GM18499 (cell line): ENCODE data around the gene SHOC1.
"Not testable (repeated sequence)": the region's sequence is repeated elsewhere in the genome, so short reads cannot be mapped to it uniquely, and the experiment has no call there.

Experiments used
- ATAC-seq: cut with Tn5 transposase; IDR thresholded peaks from one replicate; pipeline ENCODE4 v1.9.1; 2021; ENCODE audit warnings: moderate number of reproducible peaks; ENCODE audit not compliant: insufficient read depth, unreplicated experiment

SHOC1 gene

GRCh38 chr9:111794835-111795556 lies at the start of gene SHOC1:
SHOC1 (minus strand) TSS chr9:111794937; CDS start chr9:111791418, 3,519 bp downstream.
- ATAC-seq: no peak

GRCh38 chr9:111843971-111844370 lies 49.2 kb upstream of the SHOC1 start:
- ATAC-seq: no peak

- ATAC-seq: no peak
These were observed 47.6 kb upstream of the SHOC1 start for GRCh38 chr9:111842313-111842712.

- no peak for ATAC-seq
These were observed 45.7 kb upstream of the SHOC1 start for GRCh38 chr9:111840442-111840841.

GRCh38 chr9:111839987-111840386 lies 45.2 kb upstream of the SHOC1 start:
- no peak for ATAC-seq

GRCh38 chr9:111839387-111839786 lies 44.6 kb upstream of the SHOC1 start:
- peak; percentile 73 for ATAC-seq

- no peak for ATAC-seq
These were observed 43.7 kb upstream of the SHOC1 start for GRCh38 chr9:111838439-111838838.

GRCh38 chr9:111836311-111836710 lies 41.6 kb upstream of the SHOC1 start:
- no peak for ATAC-seq

- no peak for ATAC-seq
These were observed 39.2 kb upstream of the SHOC1 start for GRCh38 chr9:111833941-111834340.

- ATAC-seq: no peak
These were observed 37.7 kb upstream of the SHOC1 start for GRCh38 chr9:111832449-111832848.

GRCh38 chr9:111831371-111832108 lies 36.8 kb upstream of the SHOC1 start:
- ATAC-seq: no peak

GRCh38 chr9:111828193-111828592 lies 33.5 kb upstream of the SHOC1 start:
- ATAC-seq: no peak

- no peak for ATAC-seq
These were observed 30.9 kb upstream of the SHOC1 start for GRCh38 chr9:111825468-111826145.

GRCh38 chr9:111821006-111821528 lies 26.3 kb upstream of the SHOC1 start:
- no peak for ATAC-seq

GRCh38 chr9:111819360-111819759 lies 24.6 kb upstream of the SHOC1 start:
- no peak for ATAC-seq

GRCh38 chr9:111815285-111816070 lies 20.7 kb upstream of the SHOC1 start:
- ATAC-seq: no peak

GRCh38 chr9:111812337-111812736 lies 17.6 kb upstream of the SHOC1 start:
- ATAC-seq: no peak

- no peak for ATAC-seq
These were observed 16.2 kb upstream of the SHOC1 start for GRCh38 chr9:111810908-111811307.

GRCh38 chr9:111810415-111810814 lies 15.7 kb upstream of the SHOC1 start:
- ATAC-seq: not testable (repeated sequence)

GRCh38 chr9:111807197-111807596 lies 12.5 kb upstream of the SHOC1 start:
- ATAC-seq: no peak
